Dermis microvascular lymphatic vessel endothelial cell (primary cell): Measurements from ENCODE around the gene ASPRV1. TPM values are rescaled to one million over a fixed set of nuclear protein-coding genes. Genes with fewer than 3 reads are reported as not detected.
"Not testable (repeated sequence)": the region's sequence is repeated elsewhere in the genome, so short reads cannot be mapped to it uniquely, and the experiment has no call there.

ENCODE experiments used
- DNase-seq, 2 donors: peaks; one replicate each; pipeline versions ENCODE4 v3.0.0 to v3.0.0-alpha.2; 2010; ENCODE audit warnings: low read depth in 2 of 2
- total RNA-seq: library from RNA; depleted of rRNA; stranded (reverse); fragments of >200 nt; gene quantifications from 2 replicates; pipeline ENCODE4 v1.2.1, GENCODE V29; 2014

ASPRV1 gene
- total RNA-seq, result under 0.01 and 0.25 TPM in 2 replicates

DNA sequence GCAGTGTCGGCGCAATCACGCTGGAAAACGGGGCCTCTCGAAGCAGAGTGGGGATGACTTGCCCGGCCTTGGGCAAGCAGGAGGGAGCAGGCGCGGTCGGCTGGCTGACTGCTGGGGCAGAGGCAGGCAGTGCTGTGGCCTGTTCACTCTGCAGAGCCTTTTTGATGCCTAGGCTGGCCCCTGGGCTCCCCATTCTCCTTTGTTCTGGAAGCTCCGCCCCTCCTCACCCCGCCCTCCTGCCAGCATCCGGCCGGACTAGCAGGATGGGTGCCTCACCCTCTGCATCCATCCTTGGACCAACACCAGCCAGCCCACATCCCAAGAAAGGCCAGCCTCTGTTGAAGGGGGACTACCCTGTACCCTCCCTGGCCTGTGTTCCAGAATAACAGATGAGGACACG, at the start of gene ASPRV1:
TSS of gene ASPRV1 (minus strand) at position 136 of the 400 bp plus-strand sequence. CDS start 195 bp downstream, outside the sequence.
- DNase-seq, result no peak

DNA sequence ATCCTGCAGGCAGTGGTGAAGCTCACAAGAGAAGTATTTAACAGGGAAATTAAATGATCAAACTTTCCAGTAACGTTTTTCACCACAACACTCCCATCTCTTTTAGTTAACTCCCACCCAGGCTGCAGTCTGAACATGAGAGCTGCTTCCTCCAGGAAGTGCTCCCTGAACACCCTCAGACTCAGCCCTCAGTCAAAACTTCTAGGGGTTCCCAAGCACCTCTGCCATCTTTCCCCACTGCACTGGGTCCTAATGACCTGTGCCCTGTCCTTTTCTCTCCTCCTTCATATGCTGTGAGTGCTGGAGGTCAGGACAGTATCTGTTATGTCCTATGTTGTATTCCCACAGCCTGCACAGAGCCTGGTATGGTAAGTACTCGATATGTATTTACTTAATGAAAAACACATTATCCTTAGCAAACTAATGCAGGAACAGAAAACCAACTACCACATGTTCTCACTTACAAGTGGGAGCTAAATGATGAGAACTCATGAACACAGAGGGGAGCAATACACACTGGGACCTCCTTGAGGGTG, 49.2 kb upstream of the ASPRV1 start:
- no peak for DNase-seq

DNA sequence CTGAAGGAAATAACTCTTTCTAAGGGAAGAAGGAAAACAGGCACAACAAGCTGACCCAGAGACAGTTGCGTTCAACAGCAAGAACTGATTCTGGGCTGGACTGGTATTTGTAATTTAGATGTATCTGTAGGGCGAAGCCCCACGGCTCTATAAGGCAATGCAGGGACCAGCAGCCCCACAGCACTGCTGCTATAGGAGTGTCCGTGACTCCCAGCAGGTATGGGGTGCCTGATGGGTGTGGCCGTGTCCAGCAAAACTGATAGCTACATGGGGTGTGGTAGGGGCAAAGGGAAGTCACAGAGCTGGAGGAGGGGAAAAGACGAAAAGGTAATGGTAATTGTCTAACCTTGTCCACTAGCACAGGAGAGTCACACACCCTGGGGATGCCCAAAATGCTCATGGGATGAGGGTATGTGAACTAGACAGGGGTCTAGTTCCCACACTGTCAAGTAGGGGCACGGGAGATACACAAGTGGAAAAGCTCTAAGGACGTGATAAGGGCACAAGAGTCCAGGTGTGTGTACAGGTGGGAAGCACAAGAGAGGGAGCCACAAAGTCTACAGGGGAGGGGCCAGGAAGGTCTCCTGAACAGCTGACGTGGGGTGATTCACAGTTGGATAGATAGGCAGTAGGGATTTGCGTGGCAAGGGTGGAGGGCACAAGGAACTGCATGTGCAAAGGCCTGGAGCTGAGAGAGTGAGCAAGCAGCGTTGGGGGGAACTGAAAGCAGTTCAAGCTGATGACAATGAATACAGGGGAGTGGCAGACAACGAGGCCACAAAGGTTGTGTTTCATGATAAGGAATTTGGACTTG, 48.5 kb upstream of the ASPRV1 start:
- DNase-seq, result no peak

DNA sequence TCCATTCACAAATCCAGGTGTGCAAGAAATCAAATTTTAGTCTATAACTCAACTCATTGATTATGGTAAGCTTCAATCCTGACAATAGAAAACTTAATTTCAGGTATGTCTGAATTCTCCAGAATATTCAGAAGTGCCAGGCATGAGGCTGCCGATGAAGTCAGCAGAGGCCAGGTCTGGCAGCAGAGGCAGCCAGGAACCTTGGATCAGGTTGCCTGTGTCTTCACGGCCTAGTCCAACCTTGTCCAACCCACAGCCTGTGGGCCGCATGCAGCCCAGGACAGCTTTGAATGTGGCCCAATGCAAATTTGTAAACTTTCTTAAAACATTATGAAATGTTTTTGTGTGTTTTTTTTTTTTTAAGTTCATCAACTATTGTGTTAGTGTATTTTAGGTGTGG, 46.9 kb upstream of the ASPRV1 start:
- DNase-seq, result no peak

DNA sequence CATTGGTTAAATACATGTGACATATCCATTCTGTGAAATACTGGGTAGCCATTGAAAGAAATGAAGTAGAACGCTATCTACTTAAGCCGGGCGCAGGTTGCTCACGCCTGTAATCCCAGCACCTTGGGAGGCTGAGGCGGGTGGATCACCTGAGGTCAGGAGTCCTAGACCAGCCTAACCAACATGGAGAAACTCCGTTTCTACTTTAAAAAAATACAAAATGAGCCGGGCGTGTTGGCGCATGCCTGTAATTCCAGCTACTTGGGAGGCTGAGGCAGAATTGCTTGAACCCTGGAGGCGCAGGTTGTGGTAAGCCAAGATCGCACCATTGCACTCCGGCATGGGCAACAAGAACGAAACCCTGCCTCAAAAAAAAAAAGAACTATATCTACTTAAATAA, 45.7 kb upstream of the ASPRV1 start:
- DNase-seq, result no peak

DNA sequence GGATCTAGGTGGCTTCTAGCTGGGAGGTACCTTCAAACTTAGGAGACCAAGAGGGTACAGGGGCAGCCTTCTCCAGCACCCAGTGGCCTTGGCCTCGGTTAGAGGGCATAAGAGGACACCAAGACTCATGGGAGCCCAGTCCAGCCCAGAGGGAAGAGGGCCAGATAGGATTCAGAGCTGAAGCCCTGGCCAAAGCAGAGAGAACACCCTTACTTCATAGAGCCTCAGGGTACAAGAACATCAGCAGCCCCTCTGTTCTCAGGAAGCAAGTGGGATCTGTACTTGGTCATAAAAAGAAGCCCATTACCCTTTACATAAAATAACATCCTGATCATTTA, 45.0 kb upstream of the ASPRV1 start:
- DNase-seq, result no peak

DNA sequence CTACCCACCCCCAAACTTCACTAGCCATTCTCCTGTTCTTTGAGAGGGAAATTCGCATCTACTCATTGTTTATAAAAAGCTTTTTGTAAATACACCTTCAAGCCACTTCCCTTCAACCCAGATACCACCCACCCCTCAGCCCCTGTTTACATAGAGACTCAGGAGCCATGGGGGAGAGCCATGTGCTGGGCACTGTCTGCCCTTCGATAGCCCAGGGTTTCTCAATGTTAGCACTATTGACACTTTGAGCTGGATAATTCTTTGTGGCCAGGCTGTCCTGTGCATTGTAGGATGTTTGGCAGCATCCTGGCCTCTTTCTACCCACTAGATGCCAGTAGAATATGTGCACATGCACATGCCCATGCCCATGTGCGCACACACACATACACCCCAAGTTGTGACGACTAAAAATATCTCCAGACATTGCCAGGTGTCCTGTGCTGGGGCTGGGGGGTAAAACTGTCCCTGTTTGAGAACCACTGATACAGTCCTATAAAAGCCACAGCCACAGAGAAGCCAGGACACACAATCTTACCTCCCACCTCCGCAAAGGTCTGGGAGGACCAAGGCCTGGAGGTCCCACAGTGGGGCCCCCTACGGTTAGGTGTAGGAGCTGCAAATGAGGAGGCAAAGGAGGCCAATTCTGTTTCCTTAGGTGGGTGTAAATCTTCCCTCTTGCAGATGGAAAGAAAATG, 44.5 kb upstream of the ASPRV1 start:
- DNase-seq, result no peak

DNA sequence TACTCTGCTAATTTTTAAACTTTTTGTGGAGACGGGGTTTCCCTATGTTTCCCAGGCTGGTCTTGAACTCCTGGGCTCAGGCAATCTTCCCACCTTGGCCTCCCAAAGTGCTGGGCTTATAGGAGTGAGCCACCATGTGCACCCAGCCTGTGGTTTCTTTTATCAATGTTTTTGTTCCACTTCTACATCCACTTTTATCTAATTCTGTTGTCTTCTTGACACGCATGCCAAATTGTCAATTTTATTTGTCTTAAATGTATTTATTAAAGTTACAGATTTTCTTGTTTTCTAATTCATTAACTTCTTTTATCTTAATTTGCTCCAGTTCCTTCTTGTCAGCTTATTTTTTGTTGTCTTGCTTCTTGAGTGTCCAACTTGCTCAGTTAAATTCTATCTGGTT, 43.8 kb upstream of the ASPRV1 start:
- no peak for DNase-seq

DNA sequence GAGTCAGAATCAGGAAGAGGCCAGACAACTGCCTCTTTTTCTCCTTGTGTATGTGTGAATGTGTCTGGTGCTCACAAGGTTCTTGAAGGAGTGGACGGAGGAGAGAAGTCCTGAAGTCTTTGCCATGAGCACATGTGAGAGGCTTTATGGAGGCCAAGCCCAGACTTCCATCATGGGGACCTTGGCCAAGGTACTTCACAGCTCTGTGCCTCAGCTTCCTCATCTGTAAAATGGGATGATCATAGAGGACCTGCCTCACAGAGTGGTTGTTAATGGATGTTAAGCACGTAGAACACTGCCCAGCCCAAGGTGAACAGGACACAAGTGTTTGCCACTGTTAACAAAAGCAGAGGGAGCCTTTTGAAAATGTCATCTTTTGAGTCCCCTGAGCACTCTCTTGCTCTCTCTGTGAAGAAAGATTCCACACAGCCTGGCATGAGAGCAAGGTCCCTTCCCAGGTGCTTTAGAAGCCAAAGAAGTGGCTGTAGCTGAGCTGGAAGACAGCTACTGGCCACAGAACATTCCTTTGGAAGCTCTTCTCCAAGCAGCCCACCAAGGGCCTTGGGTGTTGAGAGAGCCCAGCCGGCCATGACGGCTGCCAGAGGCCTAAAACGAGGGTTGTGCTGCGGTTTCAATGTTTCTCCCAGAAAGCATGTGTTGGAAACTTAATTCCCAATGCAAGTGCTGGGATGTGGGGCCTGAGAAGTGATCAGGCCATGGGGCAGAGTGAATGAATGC, 41.8 kb upstream of the ASPRV1 start:
- no peak for DNase-seq

DNA sequence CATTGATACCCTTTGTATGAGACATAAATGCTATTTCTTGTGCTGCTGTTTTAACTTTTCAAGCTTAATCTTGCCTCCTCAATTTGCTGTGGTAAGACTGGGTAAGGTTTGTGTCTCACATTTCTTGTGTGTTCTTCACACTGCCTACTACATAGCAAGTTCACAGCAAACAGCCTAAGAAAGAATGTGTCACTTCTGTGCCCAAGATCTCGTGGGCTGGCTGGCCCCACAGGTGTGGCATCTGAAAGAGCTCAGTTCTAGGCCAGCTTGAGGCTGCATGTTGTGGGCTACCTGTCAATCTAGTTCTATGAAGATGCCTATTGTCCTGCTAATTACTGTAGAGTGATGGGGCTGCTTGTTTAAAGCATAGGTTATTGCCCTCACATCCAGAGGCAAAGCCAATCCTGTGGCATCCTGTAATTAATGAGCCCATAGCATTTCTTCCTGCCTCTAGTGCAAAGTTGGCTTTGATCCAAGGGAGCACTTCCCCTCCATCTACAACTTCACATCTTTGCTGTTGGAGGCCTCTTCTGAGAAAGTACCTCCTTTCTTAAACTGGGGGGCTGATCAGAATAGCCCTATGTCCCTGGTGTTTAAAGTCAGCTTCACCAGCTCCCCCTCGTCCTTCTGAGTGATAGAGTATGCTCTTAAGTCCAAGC, 40.9 kb upstream of the ASPRV1 start:
- peak in 1 of 2 donors; percentile 32 for DNase-seq

DNA sequence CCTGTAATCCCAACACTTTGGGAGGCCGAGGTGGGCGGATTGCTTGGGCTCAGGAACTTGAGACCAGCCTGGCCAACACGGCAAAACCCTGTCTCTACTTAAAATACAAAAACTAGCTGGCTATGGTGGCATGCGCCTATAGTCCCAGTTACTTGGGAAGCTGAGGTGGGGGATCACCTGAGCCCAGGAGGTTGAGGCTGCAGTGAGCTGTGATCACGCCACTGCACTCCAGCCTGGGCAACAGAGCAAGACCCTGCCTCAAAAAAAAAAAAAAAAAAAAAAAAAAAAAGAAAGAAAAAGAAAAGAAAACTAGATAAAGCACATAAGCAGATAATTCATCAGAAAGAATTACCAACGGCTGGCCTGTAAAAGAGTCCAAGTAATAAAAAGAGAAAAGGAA, 39.1 kb upstream of the ASPRV1 start:
- DNase-seq, result not testable (repeated sequence)

DNA sequence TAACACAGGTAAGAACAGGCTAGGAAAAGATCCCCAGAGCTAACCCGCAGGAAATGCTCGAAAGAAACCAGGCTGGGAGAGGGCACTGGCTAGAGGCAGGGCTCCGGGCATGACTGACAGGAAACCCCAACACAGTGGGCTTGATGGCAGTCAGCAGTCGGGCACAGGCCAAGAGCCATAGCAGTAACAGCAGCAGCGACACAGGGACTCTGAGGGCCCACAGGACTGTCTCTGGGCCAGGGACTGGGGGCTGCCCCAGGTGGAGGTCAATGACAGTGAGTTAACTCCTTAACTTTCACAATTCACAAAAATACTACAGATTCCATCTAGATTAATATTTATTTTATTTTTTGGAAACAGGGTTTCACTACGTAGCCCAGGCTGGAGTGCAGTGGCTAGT, 37.3 kb upstream of the ASPRV1 start:
- DNase-seq, result no peak

DNA sequence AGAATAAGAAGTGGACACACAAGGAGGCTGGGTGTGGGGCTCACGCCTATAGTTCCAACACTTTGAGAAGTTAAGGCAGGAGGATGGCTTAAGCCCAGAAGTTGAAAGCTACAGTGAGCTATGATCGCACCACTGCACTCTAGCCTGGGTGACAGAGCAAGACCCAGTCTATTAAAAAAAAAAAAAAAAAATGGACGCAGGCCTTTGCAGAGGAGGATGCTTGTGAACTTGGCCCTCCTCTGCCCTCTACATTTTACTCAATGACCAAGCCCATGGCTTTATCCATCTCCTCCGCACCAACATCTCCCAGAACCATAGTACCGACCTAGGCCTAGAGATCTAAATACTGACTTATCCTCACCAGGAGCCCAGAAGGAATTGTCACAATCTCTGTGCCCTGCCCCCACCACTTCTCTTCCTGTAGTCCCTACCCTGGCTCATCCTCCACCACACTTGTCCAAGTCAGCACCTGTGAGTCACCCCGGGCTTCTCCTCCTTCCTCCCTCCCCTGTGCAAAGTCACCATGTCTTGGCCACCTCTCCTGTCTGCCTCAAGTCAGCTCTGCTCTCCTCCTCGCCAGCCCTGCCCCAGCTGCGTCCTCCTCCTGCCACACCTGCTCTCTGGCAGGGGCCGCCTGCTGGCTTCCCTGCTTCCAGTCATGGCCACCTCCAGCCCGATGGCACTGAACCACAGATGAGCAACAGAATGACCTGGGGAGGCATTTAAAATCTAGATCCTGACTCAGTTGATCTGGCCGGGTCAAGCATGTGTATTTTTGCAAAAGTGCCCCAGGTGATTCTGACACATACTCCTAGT, 35.8 kb upstream of the ASPRV1 start:
- no peak for DNase-seq

DNA sequence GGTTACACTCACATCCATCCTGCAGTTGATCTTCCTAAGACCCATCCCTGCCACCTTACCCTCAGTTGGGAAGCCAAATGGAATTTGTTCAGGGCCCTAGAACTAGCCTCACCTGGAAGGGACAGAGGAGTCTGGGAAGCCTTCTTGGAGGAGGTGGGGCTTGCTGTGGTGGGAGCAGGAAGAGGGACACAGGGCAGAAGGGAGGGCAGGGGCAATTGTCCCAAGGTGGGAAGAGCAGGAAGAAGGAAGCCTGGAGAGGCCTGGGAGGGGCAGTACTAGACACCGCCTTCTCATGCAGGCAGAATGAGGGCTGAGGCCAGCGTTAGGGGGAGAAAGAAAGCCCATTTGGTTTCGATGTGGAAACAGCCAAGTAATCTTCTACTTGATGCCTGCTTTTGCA, 34.1 kb upstream of the ASPRV1 start:
- no peak for DNase-seq

DNA sequence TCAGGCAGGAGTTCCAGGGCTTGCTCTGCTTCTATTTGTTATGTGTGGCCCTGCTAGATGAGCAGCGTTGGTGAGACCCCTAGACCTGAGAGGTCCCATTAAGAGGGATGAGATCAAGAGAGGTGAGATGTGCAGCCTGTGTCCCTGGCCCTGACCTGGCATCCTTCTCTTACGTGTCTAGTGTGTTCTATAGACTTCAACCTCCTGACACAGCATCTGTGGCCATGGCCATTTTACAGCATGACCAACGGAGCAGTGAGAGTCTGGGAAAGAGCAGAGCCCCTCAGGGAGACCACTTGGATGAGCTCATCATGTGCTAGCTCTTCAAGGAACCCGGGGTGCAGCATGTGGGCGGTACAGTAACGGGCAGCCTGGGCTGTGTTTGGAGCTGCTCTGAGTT, 32.7 kb upstream of the ASPRV1 start:
- no peak for DNase-seq

DNA sequence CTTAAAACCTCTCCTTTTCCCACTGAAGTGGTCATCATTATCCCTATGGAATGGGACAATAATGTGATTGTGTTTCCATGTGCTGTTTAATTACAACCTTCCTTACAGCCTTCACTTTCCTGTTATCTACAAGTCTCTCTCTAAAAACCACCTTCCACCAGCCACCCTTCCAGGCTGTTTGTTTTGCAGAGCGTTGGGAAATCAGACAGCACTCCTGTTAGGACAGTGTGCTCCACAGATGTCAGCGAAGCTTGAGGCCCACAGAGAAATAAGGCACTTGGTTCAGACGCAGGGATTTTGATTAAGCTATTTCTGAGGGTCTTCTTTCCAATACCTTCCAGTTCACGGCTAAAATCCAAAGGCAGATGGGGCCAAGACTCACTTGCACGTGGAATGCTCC, 32.3 kb upstream of the ASPRV1 start:
- no peak for DNase-seq

DNA sequence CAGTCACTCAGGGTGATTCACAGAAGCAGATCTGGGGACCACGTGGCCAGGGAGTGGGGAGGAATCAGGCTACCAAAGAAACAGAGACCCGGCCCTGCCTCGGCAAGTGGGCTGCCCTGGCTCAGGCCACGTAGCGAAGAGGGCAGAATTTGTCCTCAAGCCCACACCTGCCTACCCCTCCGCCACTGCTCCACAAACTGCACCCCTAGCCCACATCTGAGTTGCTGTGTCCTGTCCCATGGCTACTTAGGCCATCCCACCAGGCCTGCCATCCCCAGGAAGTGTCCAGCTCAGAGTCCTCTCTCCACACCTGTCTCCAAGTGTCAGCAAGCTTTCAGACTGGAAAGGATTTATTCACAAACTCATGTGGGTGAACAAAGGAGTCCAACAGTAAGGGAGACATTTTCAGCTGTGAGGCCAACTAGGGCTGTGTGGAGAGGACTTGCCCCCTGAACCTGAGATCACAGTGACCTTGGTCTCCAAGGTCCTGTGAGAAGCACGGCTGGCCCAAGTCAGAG, 31.7 kb upstream of the ASPRV1 start:
- no peak for DNase-seq

DNA sequence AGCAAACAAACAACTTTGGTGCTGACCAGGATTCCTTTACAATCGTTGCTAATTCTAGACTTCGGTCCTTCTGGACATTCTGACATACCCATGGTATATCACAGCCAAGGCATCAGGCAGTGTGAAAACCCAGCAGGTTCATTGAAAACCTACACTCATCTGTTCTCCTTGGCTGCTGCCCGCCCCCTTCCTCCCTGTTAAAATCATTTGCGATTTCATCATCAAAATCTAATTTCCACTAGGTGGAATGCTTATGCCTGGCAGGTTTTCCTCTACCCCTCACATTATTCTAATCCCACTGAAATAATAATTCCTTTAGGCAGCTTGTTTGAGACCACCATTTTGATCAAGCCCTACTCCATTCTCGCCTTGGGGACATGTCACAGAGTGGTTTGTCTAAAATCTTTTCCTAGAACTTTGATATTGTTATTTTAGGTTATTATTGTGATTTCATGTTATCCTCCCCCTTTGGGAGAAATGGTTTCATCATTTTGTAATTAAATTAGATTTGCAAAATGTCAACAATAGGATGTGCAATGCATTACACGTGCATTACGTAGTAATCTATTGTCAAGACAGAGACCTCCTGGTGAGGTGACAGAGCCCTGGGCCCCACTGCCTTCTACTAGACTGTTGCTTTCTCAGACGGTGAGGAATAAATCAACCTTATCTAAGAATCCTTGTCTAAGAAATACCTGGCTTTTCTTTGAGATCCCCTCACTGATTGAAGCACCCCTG, 31.0 kb upstream of the ASPRV1 start:
- no peak for DNase-seq

DNA sequence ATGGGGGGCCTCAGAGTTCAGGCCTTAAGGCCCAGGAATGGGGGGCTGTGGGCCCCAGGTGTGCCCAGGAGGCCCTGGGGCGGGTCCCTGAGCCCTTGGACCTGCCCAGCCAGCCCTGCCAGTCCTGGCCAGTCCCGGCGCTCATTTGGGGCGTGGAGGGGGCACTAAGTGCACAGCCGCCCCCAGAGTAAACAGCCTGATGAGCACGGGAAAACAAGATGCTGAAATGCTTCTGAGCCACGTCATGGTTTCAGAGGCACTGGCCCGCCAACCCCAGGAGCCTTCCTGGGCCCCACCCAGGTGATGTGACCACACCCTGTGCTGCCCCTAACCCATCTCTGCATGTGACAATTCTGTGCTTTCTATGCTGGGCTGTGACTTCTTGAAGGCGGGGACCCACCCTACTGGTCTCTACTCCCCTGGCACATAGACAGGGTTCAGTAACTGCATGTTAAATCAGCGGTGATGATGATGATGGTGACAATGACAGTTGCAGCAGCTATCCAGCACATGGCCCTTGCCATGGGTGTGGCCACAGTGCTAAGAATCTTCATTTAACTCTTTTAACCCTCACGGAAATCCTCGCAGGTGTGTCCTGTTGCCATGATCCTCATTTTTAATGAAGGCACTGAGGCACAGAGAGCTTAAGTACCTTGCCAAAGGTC, 28.1 kb upstream of the ASPRV1 start:
- DNase-seq, result no peak
